ENCODE results near the gene BBS2. TPM values are rescaled to one million over a fixed set of nuclear protein-coding genes. Genes with fewer than 3 reads are reported as not detected.
"Not testable (repeated sequence)": the region's sequence is repeated elsewhere in the genome, so short reads cannot be mapped to it uniquely, and the experiment has no call there.

The BBS2 gene
- total RNA-seq, 4 donors from 2014 or later = 79.8 to 144 (median 120) TPM

- Histone ChIP-seq H3K27me3 (no peaks in the 10 kb centered on the region), H3K36me3 (peaks cover 0 to 95% (median 0%) of the 10 kb centered on the region in 3 donors), H3K9me3 (no peaks in the 10 kb centered on the region), H3K4me3 (no peak overlapping the region), H3K27ac (no peak overlapping the region), H3K4me1 (no peaks in the 10 kb centered on the region)
- DNase-seq (ENCODE audit: low spot score in 2 of 2) = no peak
- TF ChIP-seq EP300 (IDR thresholded peaks at IDR 0.05) (no peak), POLR2A (IDR thresholded peaks at IDR 0.05) (no peak)
- TF ChIP-seq, protein P1, sequence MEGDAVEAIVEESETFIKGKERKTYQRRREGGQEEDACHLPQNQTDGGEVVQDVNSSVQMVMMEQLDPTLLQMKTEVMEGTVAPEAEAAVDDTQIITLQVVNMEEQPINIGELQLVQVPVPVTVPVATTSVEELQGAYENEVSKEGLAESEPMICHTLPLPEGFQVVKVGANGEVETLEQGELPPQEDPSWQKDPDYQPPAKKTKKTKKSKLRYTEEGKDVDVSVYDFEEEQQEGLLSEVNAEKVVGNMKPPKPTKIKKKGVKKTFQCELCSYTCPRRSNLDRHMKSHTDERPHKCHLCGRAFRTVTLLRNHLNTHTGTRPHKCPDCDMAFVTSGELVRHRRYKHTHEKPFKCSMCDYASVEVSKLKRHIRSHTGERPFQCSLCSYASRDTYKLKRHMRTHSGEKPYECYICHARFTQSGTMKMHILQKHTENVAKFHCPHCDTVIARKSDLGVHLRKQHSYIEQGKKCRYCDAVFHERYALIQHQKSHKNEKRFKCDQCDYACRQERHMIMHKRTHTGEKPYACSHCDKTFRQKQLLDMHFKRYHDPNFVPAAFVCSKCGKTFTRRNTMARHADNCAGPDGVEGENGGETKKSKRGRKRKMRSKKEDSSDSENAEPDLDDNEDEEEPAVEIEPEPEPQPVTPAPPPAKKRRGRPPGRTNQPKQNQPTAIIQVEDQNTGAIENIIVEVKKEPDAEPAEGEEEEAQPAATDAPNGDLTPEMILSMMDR (IDR thresholded peaks at IDR 0.05) = no peak
- WGBS, 2 donors = 85 to 100% methylated on average over 1 of the region's 1 CpG
These were observed 26.0 kb downstream of the BBS2 start for GRCh38 chr16:56493815-56494214.

- no peaks in the 10 kb centered on the region for H3K4me1 ChIP-seq
- no peaks in the 10 kb centered on the region for H3K9me3 ChIP-seq
- H3K4me3 ChIP-seq = no peak overlapping the region
- WGBS, 2 donors = 76 to 84% methylated on average over 2 of the region's 2 CpGs
- TF ChIP-seq POLR2A (IDR thresholded peaks at IDR 0.05) (no peak), EP300 (IDR thresholded peaks at IDR 0.05) (no peak)
- TF ChIP-seq, protein P1 (IDR thresholded peaks at IDR 0.05) = no peak
- no peaks in the 10 kb centered on the region for H3K27me3 ChIP-seq
- no peak for DNase-seq (ENCODE audit: low spot score in 2 of 2)
- H3K27ac ChIP-seq = no peak overlapping the region
- H3K36me3 ChIP-seq = peaks cover 0 to 93% (median 0%) of the 10 kb centered on the region in 3 donors
These were observed 26.7 kb downstream of the BBS2 start for GRCh38 chr16:56493126-56493525.

DNA sequence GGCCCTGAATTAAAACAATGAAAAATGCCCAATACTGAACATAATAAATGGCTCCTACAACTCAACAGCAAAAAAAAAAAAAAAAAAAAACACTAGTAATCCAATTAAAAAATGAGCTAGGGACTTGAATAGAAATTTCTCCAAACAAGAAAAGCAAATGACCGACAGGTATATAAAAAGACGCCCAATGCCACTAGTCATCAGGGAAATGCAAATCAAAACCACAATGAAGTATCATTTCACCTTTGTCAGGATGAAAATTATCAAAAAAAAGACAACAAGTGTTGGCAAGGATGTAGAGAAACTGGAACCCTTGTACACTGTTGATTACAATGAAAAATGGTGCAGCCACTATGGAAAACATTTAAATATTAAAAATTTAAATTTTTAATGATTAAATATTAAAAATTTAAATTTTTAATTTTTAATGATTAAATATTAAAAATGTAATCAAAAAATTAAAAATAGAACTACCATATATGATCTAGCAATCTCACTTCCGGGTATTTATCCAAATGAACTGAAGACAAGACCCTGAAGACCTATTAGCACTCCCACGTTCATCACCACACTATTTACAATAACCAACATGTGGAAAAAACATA is 28.1 kb downstream of the BBS2 start:
- H3K4me1 ChIP-seq = peaks cover 0 to 6% (median 2%) of the 10 kb centered on the region in 4 donors
- H3K4me3 ChIP-seq = no peak overlapping the region
- TF ChIP-seq, protein P1 (IDR thresholded peaks at IDR 0.05) = no peak
- TF ChIP-seq EP300 (IDR thresholded peaks at IDR 0.05) = no peak
- no peak for TF ChIP-seq POLR2A (IDR thresholded peaks at IDR 0.05)
- H3K9me3 ChIP-seq = no peaks in the 10 kb centered on the region
- no peaks in the 10 kb centered on the region for H3K27me3 ChIP-seq
- no peak overlapping the region for H3K27ac ChIP-seq
- no peak for DNase-seq (ENCODE audit: low spot score in 2 of 2)
- H3K36me3 ChIP-seq = peaks cover 0 to 79% (median 0%) of the 10 kb centered on the region in 3 donors
- 87 to 90% methylated on average over 4 of the region's 4 CpGs for WGBS, 2 donors

- not testable (repeated sequence) for H3K4me3 ChIP-seq; DNase-seq (ENCODE audit: low spot score in 2 of 2); H3K9me3 ChIP-seq; H3K4me1 ChIP-seq; H3K27me3 ChIP-seq
- Histone ChIP-seq H3K27ac (peak overlapping the region in 3 of 4 donors; percentile 48 to 76 (median 73)), H3K36me3 (peaks cover 0 to 78% (median 0%) of the 10 kb centered on the region in 3 donors)
- 95% methylated on average over 1 of the region's 1 CpG for WGBS, 2 donors
These were observed 31.0 kb downstream of the BBS2 start for GRCh38 chr16:56488868-56489267.

- 33 to 44% methylated on average over 5 of the region's 5 CpGs for WGBS, 2 donors
- DNase-seq (ENCODE audit: low spot score in 2 of 2) = no peak
- Histone ChIP-seq H3K27me3 (no peaks in the 10 kb centered on the region), H3K27ac (peak overlapping the region in 3 of 4 donors; percentile 48 to 76 (median 73)), H3K9me3 (no peaks in the 10 kb centered on the region), H3K4me1 (peaks cover 0 to 6% (median 2%) of the 10 kb centered on the region in 4 donors), H3K4me3 (no peak overlapping the region), H3K36me3 (peaks cover 0 to 81% (median 0%) of the 10 kb centered on the region in 3 donors)
- TF ChIP-seq POLR2A (IDR thresholded peaks at IDR 0.05) (peak in 1 of 2 donors; percentile 18), EP300 (IDR thresholded peaks at IDR 0.05) (peak in 1 of 2 donors; percentile 64)
- TF ChIP-seq, protein P1 (IDR thresholded peaks at IDR 0.05) = no peak
These were observed 31.8 kb downstream of the BBS2 start for GRCh38 chr16:56488035-56488434.

All from tibial nerve (tissue), 4 donors.